HS-5 (cell line): ENCODE results near the gene CEL.

Experiments
- DNase-seq: peaks from one replicate; pipeline ENCODE4 v3.0.0-alpha.2; 2012; ENCODE audit warnings: low read depth

CEL gene

DNA sequence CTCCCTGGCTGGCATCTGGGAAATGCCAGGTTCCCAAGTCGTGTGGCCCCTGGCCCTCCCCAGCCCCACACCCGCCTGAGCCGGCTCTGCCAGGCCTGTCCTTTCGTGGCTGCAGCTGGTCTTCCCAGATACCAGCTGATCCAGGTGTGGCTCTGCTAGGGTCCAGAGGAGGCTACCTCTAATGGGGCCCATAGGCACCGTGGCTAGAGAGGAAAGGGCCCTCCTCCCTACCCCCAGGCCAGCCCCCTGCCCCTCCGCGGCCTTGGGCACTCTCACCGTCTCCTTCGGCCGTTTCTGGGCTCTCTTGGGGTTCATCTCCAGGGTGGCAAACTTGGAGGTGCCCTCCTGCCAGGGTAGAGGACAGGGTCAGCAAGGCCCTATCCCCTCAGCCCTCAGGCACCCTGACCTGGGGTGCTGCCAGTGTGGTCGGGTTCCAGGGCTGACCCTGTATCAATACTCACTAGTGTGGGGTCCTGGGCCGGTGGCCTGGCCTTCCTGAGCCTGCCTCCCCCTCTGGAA lies 42.3 kb downstream of the CEL start:
- DNase-seq = no peak

DNA sequence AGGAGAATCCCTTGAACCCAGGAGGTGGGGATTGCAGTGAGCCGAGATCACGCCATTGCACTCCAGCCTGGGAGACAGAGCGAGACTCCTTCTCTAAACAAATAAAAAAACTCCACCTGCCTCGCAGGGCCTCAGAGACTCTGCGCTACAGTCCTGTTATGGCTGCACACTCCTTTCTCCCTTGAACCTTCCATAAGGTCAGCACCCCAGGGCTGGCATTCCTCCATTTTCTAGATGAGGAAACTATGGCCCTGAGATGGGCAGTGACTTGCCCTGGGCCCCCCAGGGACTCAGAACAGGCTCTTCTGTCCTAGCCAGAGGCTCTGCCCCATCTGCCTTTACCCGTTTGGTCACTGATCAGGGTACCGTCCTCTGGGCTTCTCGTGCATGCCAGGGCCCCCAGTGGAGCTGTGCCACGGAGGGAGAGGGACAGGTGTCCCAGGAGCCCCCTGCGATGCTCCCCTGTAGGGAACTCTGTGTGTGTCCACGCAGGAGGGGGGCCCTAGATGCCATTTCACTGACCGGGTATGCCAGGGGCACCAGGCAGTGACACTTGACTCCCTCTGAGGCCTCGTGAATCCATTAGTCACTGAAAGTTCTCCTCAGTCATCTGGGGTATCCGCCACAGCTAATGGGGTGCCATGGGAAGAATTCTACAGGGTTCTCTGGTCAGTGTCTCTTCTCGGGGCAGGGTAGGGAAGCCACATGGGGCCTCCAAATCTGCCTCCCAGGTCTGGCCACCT lies 43.1 kb downstream of the CEL start:
- no peak for DNase-seq

- DNase-seq = no peak
Observed at GRCh38 chr9:133105461-133105770, 43.6 kb downstream of the CEL start.

DNA sequence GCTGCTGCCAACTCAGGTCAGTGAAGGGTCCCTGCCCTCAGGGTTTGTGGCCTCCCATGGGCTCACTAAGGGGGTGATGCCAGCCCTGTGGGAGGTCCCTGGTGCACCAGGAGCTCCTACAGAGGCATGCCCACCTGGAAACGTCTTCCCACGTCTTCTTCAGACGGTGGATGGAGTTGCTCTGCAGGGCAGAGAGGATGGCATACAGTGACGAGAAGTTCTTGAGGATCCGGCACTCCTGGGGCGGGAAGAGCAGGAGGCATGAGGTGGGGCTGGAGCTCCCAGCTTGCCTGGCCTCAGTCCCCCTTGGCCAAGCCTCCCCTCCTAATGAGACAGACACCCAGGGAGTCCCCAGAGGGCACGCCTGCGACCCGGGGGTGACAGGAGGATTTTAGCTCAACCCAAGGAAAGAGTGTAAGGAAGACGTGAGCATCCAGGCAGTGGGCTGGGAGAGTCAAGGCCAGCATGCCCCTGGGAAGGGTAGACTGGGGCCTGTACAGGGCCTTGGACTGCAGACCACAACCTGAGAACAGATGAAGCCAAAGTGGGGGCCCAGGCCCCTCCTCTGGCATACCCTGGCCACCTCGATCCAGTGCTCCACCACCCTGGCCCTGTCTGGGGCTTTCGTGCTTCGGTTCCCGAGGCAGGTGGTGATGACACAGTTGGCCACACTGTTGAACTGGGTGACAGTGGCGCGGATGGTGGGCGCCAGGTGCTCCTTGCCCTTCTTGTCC lies 44.9 kb downstream of the CEL start:
- no peak for DNase-seq

DNA sequence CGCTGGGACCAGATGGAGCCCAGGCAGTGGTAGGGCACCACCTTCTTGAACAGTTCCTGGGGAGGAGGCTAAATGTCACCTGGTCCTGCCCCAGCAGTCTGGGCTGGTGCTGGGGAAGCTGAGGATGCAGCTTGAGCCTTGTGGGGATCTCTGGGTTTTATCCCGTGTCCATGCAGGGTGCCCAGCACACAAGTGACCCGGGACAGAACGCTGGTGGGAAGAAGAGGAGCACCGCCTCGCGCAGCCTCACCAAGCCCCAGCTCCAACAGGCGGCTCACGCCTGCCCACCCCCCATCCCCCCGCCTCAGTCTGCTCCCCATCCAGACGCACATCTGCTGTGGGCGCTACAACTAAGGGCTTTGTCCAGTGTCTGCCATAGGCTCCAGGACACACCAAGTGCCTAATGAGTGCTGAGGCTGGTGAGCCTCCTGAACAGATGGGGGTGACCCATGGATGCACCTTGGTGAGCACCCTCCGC lies 45.5 kb downstream of the CEL start:
- DNase-seq = no peak

DNA sequence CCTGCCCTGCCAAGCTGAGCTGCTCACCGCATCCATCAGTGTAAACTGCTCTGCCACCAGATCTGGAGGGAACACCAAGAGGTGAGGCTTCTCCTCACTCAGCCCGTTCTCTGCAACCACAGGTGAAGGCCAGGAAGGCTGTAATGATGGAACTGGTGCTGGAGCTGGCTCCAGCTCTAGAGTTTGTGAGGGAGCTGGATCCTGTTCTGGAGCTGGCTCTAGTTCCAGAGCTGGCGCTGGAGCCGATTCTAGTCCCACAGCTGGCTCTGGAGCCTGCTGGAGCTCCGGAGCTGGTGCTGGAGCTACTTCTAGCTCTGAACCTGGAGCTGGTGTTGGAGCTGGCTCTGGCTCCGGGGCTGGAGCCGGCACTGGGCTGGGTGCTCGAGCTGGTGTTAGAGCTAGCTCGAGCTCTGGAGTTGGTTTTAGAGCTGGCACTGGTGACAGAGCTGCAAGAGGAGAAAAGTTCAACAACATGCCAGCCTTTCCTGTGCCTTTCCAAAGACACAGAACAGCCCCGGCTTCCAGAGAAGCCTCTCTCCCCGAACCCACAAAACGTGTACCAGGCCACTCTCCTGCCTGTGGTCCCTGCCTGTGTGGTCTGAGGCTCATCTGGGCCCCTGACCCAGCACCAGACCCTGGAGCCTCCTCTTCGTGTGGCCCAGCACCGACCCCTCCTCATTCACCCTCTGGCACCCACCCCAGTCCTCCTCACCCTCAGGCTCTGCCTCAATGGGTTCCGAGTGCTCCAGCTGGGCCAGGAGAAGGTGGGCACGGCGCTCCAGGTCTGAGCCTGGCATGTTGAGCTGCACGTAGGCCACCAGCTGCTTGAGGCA lies 46.4 kb downstream of the CEL start:
- DNase-seq = no peak

- DNase-seq = no peak
Observed at GRCh38 chr9:133108794-133109641, 47.2 kb downstream of the CEL start.

GRCh38 chr9:133109931-133110650 lies 48.3 kb downstream of the CEL start:
- no peak for DNase-seq

DNA sequence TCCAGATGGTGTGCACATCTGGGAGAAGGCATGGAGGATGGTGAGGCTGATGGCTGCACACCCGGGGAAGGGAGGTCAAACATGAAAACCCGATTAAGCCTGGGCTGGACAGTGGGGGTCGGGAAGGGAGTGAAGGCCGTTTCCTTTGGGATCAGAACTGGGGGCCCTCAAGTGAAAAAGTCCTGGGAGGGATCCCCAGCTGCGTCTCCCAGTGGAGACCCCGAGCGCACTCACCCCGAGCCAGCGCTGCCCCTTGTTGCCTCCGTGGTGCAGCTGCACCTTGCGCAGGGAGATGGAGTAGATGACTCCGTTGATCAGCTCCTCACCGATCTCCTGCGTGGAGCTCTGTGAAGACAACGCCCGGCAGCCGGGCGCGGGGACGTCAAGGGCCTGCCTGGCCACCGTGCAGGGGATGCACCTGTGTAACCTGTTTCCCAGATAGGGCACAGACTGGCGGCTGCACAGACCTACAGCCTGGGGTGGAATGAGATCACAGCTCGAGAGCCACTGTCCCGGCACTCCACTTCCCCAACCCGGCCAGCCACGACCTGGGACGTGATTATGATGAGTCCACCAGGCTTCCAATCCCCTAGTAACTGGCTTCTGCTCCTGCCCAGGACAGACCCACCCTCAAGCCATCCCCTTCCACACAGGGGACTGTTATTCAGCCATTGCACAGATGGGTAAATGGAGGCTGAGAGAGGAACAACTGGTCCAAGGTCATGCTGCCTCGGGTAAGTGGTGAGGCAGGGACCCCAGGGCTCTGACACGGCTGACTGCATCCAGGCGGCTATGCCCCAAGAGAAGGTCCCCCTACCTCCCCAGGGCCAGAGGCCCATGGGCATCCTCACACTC lies 50.3 kb downstream of the CEL start:
- DNase-seq = no peak

- no peak for DNase-seq
Observed at GRCh38 chr9:133112663-133113026, 50.9 kb downstream of the CEL start.

GRCh38 chr9:133113163-133113948 lies 51.6 kb downstream of the CEL start:
- no peak for DNase-seq

DNA sequence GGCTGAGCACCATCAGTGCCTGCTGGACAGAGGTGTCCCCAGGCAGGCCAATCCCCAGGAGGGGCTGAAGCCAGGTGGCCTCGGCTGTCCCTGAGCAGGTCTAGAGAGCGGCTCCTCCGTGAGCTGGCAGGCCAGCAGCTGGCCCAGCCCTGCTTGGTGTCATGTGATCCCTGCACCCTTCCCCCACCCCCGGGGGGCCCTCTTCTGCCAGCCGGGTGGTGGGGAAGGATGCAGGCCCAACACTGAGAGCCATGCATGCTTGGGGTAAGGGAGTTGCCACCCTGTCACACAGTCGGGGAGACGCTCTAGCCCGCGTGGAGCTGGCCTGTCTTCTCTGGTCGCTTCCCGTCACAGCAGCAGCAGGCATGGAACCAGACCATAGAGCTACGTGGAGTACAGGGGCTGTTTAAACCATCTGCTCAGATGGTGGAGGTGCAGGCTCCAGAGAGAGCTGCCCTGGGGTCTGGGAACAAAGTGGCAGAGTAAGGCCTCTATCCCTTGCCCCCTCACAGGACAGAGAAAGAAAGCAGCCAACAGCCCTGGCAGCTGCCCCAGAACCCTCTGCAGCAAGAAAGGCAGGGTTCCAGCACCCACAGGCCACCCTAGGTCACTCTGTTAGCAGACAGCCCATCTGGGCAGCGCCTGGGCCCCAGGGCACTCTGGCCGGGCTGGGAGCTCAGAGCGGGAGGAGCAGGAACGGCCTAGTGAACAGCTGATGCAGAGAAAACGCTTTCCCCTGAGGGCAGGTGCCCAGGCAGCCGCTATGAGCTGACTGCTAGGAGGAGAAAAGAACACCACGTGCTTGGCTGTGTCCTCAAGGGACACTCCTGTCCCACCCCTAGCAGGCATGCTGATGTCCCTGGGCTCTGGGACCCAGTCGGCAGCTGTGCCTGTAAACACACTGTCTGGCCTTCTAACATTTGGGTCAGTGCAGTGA lies 52.4 kb downstream of the CEL start:
- no peak for DNase-seq

DNA sequence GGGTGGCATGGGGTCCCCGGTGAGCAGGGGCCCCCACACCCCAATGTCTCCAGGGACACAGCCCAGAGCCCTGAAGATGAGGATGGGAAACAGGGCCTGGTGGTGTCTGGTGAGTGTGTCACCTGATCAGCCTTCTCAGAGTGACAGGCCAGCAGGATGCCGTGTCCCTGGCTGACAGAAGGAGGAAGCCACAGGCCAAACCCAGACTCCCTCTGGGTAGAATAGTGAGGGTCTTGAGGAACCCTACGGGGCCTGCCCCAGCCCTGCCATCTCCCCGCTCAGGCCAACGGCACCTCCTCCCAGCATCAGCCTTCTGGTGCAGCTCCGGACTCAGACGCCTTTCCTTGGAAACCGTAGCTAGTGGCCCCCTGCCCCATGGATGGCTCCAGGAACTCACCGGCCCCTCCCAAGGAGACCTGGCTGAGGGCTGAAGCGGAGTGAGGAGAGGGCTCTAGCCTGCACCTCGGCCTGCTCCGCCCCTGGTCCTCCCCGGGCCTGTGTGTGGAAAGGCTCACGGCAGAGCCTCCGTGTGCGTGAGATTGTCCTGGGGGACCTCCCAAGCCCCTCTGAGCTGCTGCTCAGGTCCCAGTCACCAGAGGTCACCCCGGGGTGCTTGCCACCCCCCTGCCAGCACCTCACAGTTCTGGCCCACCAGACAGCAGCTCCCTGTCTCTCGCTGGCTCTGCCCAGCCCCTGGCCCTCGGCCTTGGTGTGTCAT lies 53.3 kb downstream of the CEL start:
- no peak for DNase-seq

DNA sequence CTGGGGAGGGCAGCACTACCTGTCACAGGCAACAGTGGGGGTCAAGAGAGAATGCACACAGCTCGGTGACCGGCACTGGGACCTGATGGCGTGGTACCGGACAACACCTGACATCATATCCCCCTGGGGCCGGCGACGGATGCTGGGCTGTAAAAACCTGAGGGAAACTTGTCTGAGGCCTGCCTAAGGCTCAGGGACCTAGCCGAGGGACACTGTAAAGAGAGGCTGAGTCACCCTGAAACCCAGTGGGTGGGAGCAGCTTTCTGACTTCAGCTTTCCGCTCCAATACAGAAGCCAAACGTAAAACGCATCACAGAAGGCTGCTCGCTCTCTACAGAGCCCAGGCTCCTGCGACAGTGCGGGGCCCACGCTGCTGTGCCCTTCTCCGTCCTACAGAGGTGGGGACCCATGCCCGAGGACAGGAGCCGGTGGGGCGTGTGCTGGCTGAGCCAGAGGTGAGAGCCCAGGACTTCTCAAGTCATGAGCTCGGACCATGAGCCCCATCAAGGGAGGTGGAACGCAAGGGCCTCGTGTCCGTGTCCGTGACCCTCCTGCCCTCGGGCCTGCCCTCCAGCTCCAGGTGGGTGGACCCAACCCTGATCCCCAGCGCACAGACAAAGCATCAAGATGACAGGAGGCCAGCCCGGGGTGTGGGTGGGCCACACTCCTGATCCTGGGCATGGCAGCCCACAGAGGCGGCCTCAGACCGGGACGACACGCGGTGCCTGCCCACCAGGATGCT lies 54.0 kb downstream of the CEL start:
- no peak for DNase-seq

DNA sequence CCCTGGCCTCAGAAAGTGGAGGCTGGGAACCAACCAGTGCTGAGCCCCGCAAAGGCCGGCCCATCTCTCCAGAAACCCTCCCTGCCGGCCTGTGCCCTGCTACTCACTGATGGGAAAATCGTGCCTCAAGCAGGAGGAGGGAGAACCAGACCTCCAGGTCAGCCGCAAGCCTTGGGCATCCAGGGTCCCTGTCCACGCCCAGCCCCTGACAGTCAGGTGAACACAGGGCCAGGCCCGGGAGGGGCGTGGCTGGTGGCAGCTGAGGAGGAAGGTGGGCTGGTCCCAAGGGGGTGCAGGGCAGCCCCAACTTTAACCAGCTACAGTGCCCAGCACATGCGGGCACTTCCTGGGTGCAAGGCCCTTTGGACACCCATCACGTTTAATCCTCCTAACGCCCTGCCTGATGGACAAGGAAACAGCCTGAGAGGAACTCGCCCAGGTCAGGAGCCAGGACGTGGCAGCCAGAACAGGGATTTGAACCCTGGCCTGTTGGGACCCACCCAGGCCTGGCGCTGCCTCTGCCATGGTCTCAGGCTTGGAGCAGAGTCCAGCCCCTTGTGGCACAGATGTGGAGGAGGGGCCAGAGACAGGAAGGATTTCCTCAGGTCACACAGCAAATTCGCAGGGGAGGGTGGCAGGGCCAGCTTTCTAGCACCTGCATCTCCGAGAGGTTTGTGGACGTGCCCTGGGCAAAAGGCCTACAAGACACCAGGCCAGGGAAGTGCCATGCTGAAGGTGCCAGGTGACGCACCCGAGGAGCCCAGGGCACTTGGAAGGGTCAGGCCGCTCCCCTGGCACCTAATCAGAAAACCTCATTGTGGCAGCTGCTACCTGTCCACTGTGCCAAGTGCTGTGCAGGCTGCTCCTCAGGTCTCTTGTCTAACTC lies 54.8 kb downstream of the CEL start:
- no peak for DNase-seq
